CD8-positive, alpha-beta memory T cell (primary cell): ENCODE results near the gene UST. TPM values are rescaled to one million over a fixed set of nuclear protein-coding genes. Genes with fewer than 3 reads are reported as not detected.

Source experiments
- CTCF ChIA-PET: fragments of 350-600 bp; sonication (Branson Sonifier 250); formaldehyde crosslinking; loops from one replicate; lab custom pipeline; 2021; ENCODE audit warnings: antibody characterized with exemption; lab: Charles Lee
- POLR2A ChIA-PET: fragments of 350-600 bp; sonication (Branson Sonifier 250); formaldehyde crosslinking; loops from one replicate; lab custom pipeline; 2021; ENCODE audit warnings: antibody characterized with exemption; lab: Charles Lee
- DNase-seq, 5 donors: peaks; one replicate each; pipeline versions ENCODE4 v3.0.0 to v3.0.0-alpha.2; 2020 to 2022; ENCODE audit warnings: mixed read lengths in 1 of 5
- H3K27ac ChIP-seq: one replicate; pipeline ENCODE4 v1.7.0; 2013; ENCODE audit warnings: low read depth, mild to moderate bottlenecking, low read length, moderate library complexity
- H3K27me3 ChIP-seq: 2 replicates; pipeline ENCODE4 v1.7.0; 2013; ENCODE audit warnings: low read length, mild to moderate bottlenecking; ENCODE audit not compliant: insufficient read depth, poor library complexity, severe bottlenecking
- H3K36me3 ChIP-seq: 2 replicates; pipeline ENCODE4 v1.7.0; 2013; ENCODE audit warnings: mild to moderate bottlenecking, low read length, moderate library complexity; ENCODE audit not compliant: insufficient read depth
- H3K4me1 ChIP-seq: 2 replicates; pipeline ENCODE4 v1.7.0; 2013; ENCODE audit warnings: mild to moderate bottlenecking, low read length, moderate library complexity; ENCODE audit not compliant: insufficient read depth
- H3K4me3 ChIP-seq: 2 replicates; pipeline ENCODE4 v1.7.0; 2013; ENCODE audit warnings: mild to moderate bottlenecking, low read length
- H3K9me3 ChIP-seq: 2 replicates; pipeline ENCODE4 v1.7.0; 2013; ENCODE audit warnings: mild to moderate bottlenecking, low read length
- H3K27ac Mint-ChIP-seq, 8 donors: one replicate each; pipeline ENCODE4 v1.8.0; 2020 to 2021; ENCODE audit warnings: mixed read lengths in 8 of 8, mild to moderate bottlenecking in 6 of 8, inconsistent platforms in 3 of 8, moderate library complexity in 3 of 8
- H3K27me3 Mint-ChIP-seq, 2 donors: one replicate each; pipeline ENCODE4 v1.8.0; 2020 to 2021; ENCODE audit warnings: mixed read lengths in 2 of 2, mild to moderate bottlenecking in 1 of 2, moderate library complexity in 1 of 2
- H3K36me3 Mint-ChIP-seq, 3 donors: one replicate each; pipeline ENCODE4 v1.8.0; 2020 to 2021; ENCODE audit warnings: mixed read lengths in 3 of 3, inconsistent platforms in 1 of 3, mild to moderate bottlenecking in 1 of 3
- H3K4me1 Mint-ChIP-seq, 3 donors: one replicate each; pipeline ENCODE4 v1.8.0; 2020 to 2021; ENCODE audit warnings: mixed read lengths in 3 of 3, inconsistent platforms in 1 of 3, mild to moderate bottlenecking in 1 of 3
- H3K4me3 Mint-ChIP-seq, 7 donors: one replicate each; pipeline ENCODE4 v1.8.0; 2020 to 2021; ENCODE audit warnings: mixed read lengths in 7 of 7, mild to moderate bottlenecking in 6 of 7, moderate library complexity in 4 of 7, inconsistent platforms in 2 of 7
- H3K9me3 Mint-ChIP-seq, 5 donors: one replicate each; pipeline ENCODE4 v1.8.0; 2020 to 2022; ENCODE audit warnings: mixed read lengths in 5 of 5, mild to moderate bottlenecking in 3 of 5, moderate library complexity in 2 of 5, inconsistent platforms in 1 of 5
- polyA plus RNA-seq: library from polyadenylated mRNA; unstranded; fragments of 300-500 nt; fragmentation: Illumina TruSeq; gene quantifications from one replicate; pipeline ENCODE4 v1.2.3, GENCODE V29; 2021
- total RNA-seq, 2 experiments: library from RNA; stranded (reverse); gene quantifications; one replicate each; pipeline ENCODE4 v1.2.3, GENCODE V29; 2021

UST gene
- total and polyA plus RNA-seq, 3 experiments from 2014 or later: 2.4 to 7.8 (median 6.4) TPM

GRCh38 chr6:149065658-149066556 lies 319.1 kb downstream of the UST start:
- Histone ChIP-seq H3K36me3 (no peaks in the 10 kb centered on the region), H3K4me1 (peaks cover 33% of the 10 kb centered on the region), H3K4me3 (peak overlapping the region; percentile 35), H3K9me3 (no peaks in the 10 kb centered on the region), H3K27me3 (no peaks in the 10 kb centered on the region), H3K27ac (no peak overlapping the region)
- Mint-ChIP-seq H3K27ac (peak overlapping the region; percentile 40 to 96 (median 93)), H3K4me3 (peak overlapping the region in 6 of 7 donors; percentile 20 to 75 (median 54)), H3K9me3 (no peaks in the 10 kb centered on the region), H3K27me3 (no peaks in the 10 kb centered on the region), H3K4me1 (peaks cover 21 to 40% (median 32%) of the 10 kb centered on the region in 3 donors), H3K36me3 (peaks cover 3 to 5% (median 3%) of the 10 kb centered on the region in 3 donors)
- DNase-seq: peak in 3 of 5 donors; percentile 68 to 84 (median 75)
- ChIA-PET CTCF (interaction anchor here (0.7 to 2.7 kb wide), 11 partner anchors 11 to 442 kb away, joined by 3 to 14 read pairs (median 4); no protein-coding TSS in a partner anchor), POLR2A (interaction anchor here (0.6 to 2.0 kb wide), 3 partner anchors 10 to 417 kb away, joined by 3 to 7 read pairs (median 5); no protein-coding TSS in a partner anchor)

- Histone ChIP-seq H3K4me3 (no peak overlapping the region), H3K4me1 (peaks cover 12% of the 10 kb centered on the region), H3K9me3 (no peaks in the 10 kb centered on the region), H3K27me3 (no peaks in the 10 kb centered on the region), H3K27ac (no peak overlapping the region), H3K36me3 (no peaks in the 10 kb centered on the region)
- H3K27ac Mint-ChIP-seq: no peak overlapping the region
- CTCF ChIA-PET: no interaction called here
- POLR2A ChIA-PET: no interaction called here
- no peak overlapping the region for H3K4me3 Mint-ChIP-seq
- H3K9me3 Mint-ChIP-seq: no peaks in the 10 kb centered on the region
- peaks cover 6 to 24% (median 16%) of the 10 kb centered on the region in 3 donors for H3K4me1 Mint-ChIP-seq
- peaks cover 0 to 3% of the 10 kb centered on the region in 2 donors for H3K27me3 Mint-ChIP-seq
- no peak for DNase-seq
- peaks cover 5 to 17% (median 6%) of the 10 kb centered on the region in 3 donors for H3K36me3 Mint-ChIP-seq
Observed at GRCh38 chr6:149071997-149072396, 325.2 kb downstream of the UST start.

GRCh38 chr6:149074832-149075258 lies 328.0 kb downstream of the UST start:
- Mint-ChIP-seq H3K36me3 (peaks cover 0 to 17% (median 6%) of the 10 kb centered on the region in 3 donors), H3K4me3 (peak overlapping the region in 1 of 7 donors; percentile 48), H3K27me3 (peaks cover 0 to 3% of the 10 kb centered on the region in 2 donors), H3K9me3 (no peaks in the 10 kb centered on the region), H3K27ac (peak overlapping the region in 1 of 8 donors; percentile 48), H3K4me1 (peaks cover 6 to 26% (median 18%) of the 10 kb centered on the region in 3 donors)
- Histone ChIP-seq H3K4me1 (peaks cover 11% of the 10 kb centered on the region), H3K27ac (no peak overlapping the region), H3K9me3 (no peaks in the 10 kb centered on the region), H3K4me3 (no peak overlapping the region), H3K27me3 (peaks cover 4% of the 10 kb centered on the region), H3K36me3 (no peaks in the 10 kb centered on the region)
- ChIA-PET POLR2A (interaction anchor here (0.6 kb wide), 1 partner anchor 82 kb away, joined by 3 read pairs; no protein-coding TSS in a partner anchor), CTCF (interaction anchor here (1.1 to 4.6 kb wide), 3 partner anchors 10 to 442 kb away, joined by 3 to 32 read pairs (median 5); no protein-coding TSS in a partner anchor)
- no peak for DNase-seq

GRCh38 chr6:149075616-149076354 lies 329.0 kb downstream of the UST start:
- peaks cover 11% of the 10 kb centered on the region for H3K4me1 ChIP-seq
- Mint-ChIP-seq H3K27ac (peak overlapping the region in 6 of 8 donors; percentile 11 to 81 (median 54)), H3K4me3 (peak overlapping the region in 1 of 7 donors; percentile 10), H3K36me3 (peaks cover 0 to 17% (median 6%) of the 10 kb centered on the region in 3 donors), H3K4me1 (peaks cover 6 to 26% (median 18%) of the 10 kb centered on the region in 3 donors), H3K27me3 (peaks cover 0 to 3% of the 10 kb centered on the region in 2 donors), H3K9me3 (no peaks in the 10 kb centered on the region)
- no peaks in the 10 kb centered on the region for H3K36me3 ChIP-seq
- no peak for DNase-seq
- ChIA-PET CTCF (interaction anchor here (1.1 to 4.6 kb wide), 4 partner anchors 11 to 441 kb away, joined by 3 to 32 read pairs (median 4); no protein-coding TSS in a partner anchor), POLR2A (interaction anchor here (0.6 to 1.1 kb wide), 2 partner anchors 10 to 81 kb away, joined by 3 to 5 read pairs; no protein-coding TSS in a partner anchor)
- no peak overlapping the region for H3K4me3 ChIP-seq
- H3K27me3 ChIP-seq: peaks cover 4% of the 10 kb centered on the region
- H3K27ac ChIP-seq: no peak overlapping the region
- H3K9me3 ChIP-seq: no peaks in the 10 kb centered on the region

- H3K4me3 Mint-ChIP-seq: peak overlapping the region in 1 of 7 donors; percentile 10
- Histone ChIP-seq H3K27ac (no peak overlapping the region), H3K4me1 (peaks cover 11% of the 10 kb centered on the region), H3K27me3 (peaks cover 4% of the 10 kb centered on the region), H3K36me3 (no peaks in the 10 kb centered on the region), H3K4me3 (no peak overlapping the region), H3K9me3 (no peaks in the 10 kb centered on the region)
- H3K4me1 Mint-ChIP-seq: peaks cover 6 to 30% (median 18%) of the 10 kb centered on the region in 3 donors
- peaks cover 0 to 3% of the 10 kb centered on the region in 2 donors for H3K27me3 Mint-ChIP-seq
- H3K36me3 Mint-ChIP-seq: peaks cover 0 to 17% (median 6%) of the 10 kb centered on the region in 3 donors
- no peaks in the 10 kb centered on the region for H3K9me3 Mint-ChIP-seq
- CTCF ChIA-PET: interaction anchor here (0.7 to 4.6 kb wide), 4 partner anchors 32 to 356 kb away, joined by 3 to 32 read pairs (median 3); no protein-coding TSS in a partner anchor
- DNase-seq: no peak
- no peak overlapping the region for H3K27ac Mint-ChIP-seq
- POLR2A ChIA-PET: interaction anchor here (1.1 kb wide), 1 partner anchor 10 kb away, joined by 5 read pairs; no protein-coding TSS in a partner anchor
Observed at GRCh38 chr6:149076355-149076734, 329.5 kb downstream of the UST start.

- Mint-ChIP-seq H3K36me3 (peaks cover 0 to 17% (median 5%) of the 10 kb centered on the region in 3 donors), H3K27ac (peak overlapping the region in 2 of 8 donors; percentile 19 to 42), H3K4me3 (peak overlapping the region in 1 of 7 donors; percentile 6), H3K4me1 (peaks cover 7 to 33% (median 21%) of the 10 kb centered on the region in 3 donors), H3K27me3 (peaks cover 0 to 3% of the 10 kb centered on the region in 2 donors), H3K9me3 (no peaks in the 10 kb centered on the region)
- DNase-seq: no peak
- H3K27ac ChIP-seq: no peak overlapping the region
- H3K9me3 ChIP-seq: no peaks in the 10 kb centered on the region
- ChIA-PET POLR2A (no interaction called here), CTCF (interaction anchor here (0.7 to 4.6 kb wide), 6 partner anchors 12 to 440 kb away, joined by 3 to 32 read pairs (median 4); no protein-coding TSS in a partner anchor)
- H3K4me1 ChIP-seq: peaks cover 11% of the 10 kb centered on the region
- peaks cover 4% of the 10 kb centered on the region for H3K27me3 ChIP-seq
- no peak overlapping the region for H3K4me3 ChIP-seq
- H3K36me3 ChIP-seq: no peaks in the 10 kb centered on the region
Observed at GRCh38 chr6:149077208-149077607, 330.4 kb downstream of the UST start.

- Histone ChIP-seq H3K4me1 (peaks cover 21% of the 10 kb centered on the region), H3K27ac (no peak overlapping the region), H3K27me3 (peaks cover 4% of the 10 kb centered on the region), H3K36me3 (no peaks in the 10 kb centered on the region), H3K9me3 (no peaks in the 10 kb centered on the region), H3K4me3 (no peak overlapping the region)
- no peak overlapping the region for H3K4me3 Mint-ChIP-seq
- ChIA-PET CTCF (interaction anchor here (1.4 to 4.6 kb wide), 2 partner anchors 354 to 439 kb away, joined by 4 to 32 read pairs; no protein-coding TSS in a partner anchor), POLR2A (interaction anchor here (0.6 kb wide), 1 partner anchor 216 kb away, joined by 4 read pairs; no protein-coding TSS in a partner anchor)
- H3K4me1 Mint-ChIP-seq: peaks cover 16 to 44% (median 32%) of the 10 kb centered on the region in 3 donors
- DNase-seq: no peak
- H3K27me3 Mint-ChIP-seq: peaks cover 0 to 1% of the 10 kb centered on the region in 2 donors
- peaks cover 0 to 17% (median 3%) of the 10 kb centered on the region in 3 donors for H3K36me3 Mint-ChIP-seq
- no peak overlapping the region for H3K27ac Mint-ChIP-seq
- H3K9me3 Mint-ChIP-seq: no peaks in the 10 kb centered on the region
Observed at GRCh38 chr6:149078211-149078782, 331.5 kb downstream of the UST start.
